HG03432 (cell line): ENCODE results near the gene RD3L.

ENCODE experiments used
- ATAC-seq: cut with Tn5 transposase; IDR thresholded peaks from one replicate; pipeline ENCODE4 v1.9.1; 2021; ENCODE audit warnings: mild to moderate bottlenecking, moderate library complexity; ENCODE audit not compliant: unreplicated experiment

Gene RD3L

GRCh38 chr14:103897075-103897947, 45.0 kb downstream of the RD3L start:
- no peak for ATAC-seq

- no peak for ATAC-seq
These were observed 45.8 kb downstream of the RD3L start for GRCh38 chr14:103896578-103896977.

- no peak for ATAC-seq
These were observed 47.6 kb downstream of the RD3L start for GRCh38 chr14:103894723-103895059.

GRCh38 chr14:103894034-103894722, 48.2 kb downstream of the RD3L start:
- no peak for ATAC-seq

GRCh38 chr14:103892247-103892646, 50.1 kb downstream of the RD3L start:
- ATAC-seq, result no peak

GRCh38 chr14:103891667-103892215, 50.6 kb downstream of the RD3L start:
- ATAC-seq, result no peak

- ATAC-seq, result no peak
These were observed 51.3 kb downstream of the RD3L start for GRCh38 chr14:103890821-103891666.
